Keratinocyte (primary cell): Measurements from ENCODE around the gene BATF3. TPM values are rescaled to one million over a fixed set of nuclear protein-coding genes. Genes with fewer than 3 reads are reported as not detected.

Experiments used
- DNase-seq: peaks from one replicate; pipeline ENCODE4 v3.0.0-alpha.2; 2011; ENCODE audit warnings: low read depth, missing footprints, low spot score
- FAIRE-seq: peaks from 2 replicates; lab custom pipeline; 2011; peaks lifted over from hg19 to GRCh38; lab: Jason Lieb, UNC
- H2AFZ ChIP-seq: 2 replicates; pipeline ENCODE4 v1.6.0; 2012; ENCODE audit warnings: low read length, control low read depth, inconsistent platforms; ENCODE audit not compliant: control insufficient read depth
- H3K27ac ChIP-seq: 2 replicates; pipeline ENCODE4 v1.5.1; 2011; ENCODE audit warnings: low read length; ENCODE audit not compliant: control insufficient read depth, insufficient read depth
- H3K27me3 ChIP-seq: 3 replicates; pipeline ENCODE4 v1.6.0; 2011; ENCODE audit warnings: low read length; ENCODE audit not compliant: control insufficient read depth, insufficient read depth; ENCODE audit errors: extremely low read depth
- H3K36me3 ChIP-seq, 2 experiments: 2 replicates in 1 of 2; 3 replicates in 1 of 2; pipeline ENCODE4 v1.5.1; 2011; ENCODE audit warnings: low read length in 2 of 2, mild to moderate bottlenecking in 1 of 2; ENCODE audit not compliant: control insufficient read depth in 2 of 2, insufficient read depth in 2 of 2; ENCODE audit errors: extremely low read depth in 1 of 2
- H3K4me1 ChIP-seq: 3 replicates; pipeline ENCODE4 v1.5.1; 2011; ENCODE audit warnings: low read length; ENCODE audit not compliant: control insufficient read depth, insufficient read depth; ENCODE audit errors: extremely low read depth
- H3K4me2 ChIP-seq: 3 replicates; pipeline ENCODE4 v1.6.0; 2011; ENCODE audit warnings: low read depth, low read length; ENCODE audit not compliant: control insufficient read depth, insufficient read depth; ENCODE audit errors: extremely low read depth
- H3K4me3 ChIP-seq, 3 experiments: fragments of 200-600 bp in 1 of 3; sonication (generic) in 1 of 3; 2 replicates in 2 of 3; 3 replicates in 1 of 3; pipeline ENCODE4 v1.5.1; 2011 to 2016; ENCODE audit warnings: low read length in 3 of 3, mild to moderate bottlenecking in 3 of 3, control low read depth in 2 of 3, inconsistent platforms in 1 of 3, low read depth in 1 of 3, mixed read lengths in 1 of 3, mixed run types in 1 of 3, moderate library complexity in 1 of 3; ENCODE audit not compliant: control insufficient read depth in 2 of 3, insufficient read depth in 2 of 3; ENCODE audit errors: extremely low read depth in 1 of 3
- H3K79me2 ChIP-seq: 2 replicates; pipeline ENCODE4 v1.6.0; 2012; ENCODE audit warnings: low read length; ENCODE audit not compliant: control insufficient read depth, insufficient read depth
- H3K9ac ChIP-seq: 3 replicates; pipeline ENCODE4 v1.6.0; 2011; ENCODE audit warnings: low read length; ENCODE audit not compliant: control insufficient read depth, insufficient read depth; ENCODE audit errors: extremely low read depth
- H3K9me1 ChIP-seq: 3 replicates; pipeline ENCODE4 v1.6.0; 2011; ENCODE audit warnings: low read length; ENCODE audit not compliant: control insufficient read depth, insufficient read depth; ENCODE audit errors: extremely low read depth
- H3K9me3 ChIP-seq: 2 replicates; pipeline ENCODE4 v1.5.1; 2012; ENCODE audit warnings: low read depth, low read length; ENCODE audit not compliant: control insufficient read depth
- H4K20me1 ChIP-seq: 3 replicates; pipeline ENCODE4 v1.6.0; 2011; ENCODE audit warnings: low read length; ENCODE audit not compliant: control insufficient read depth, insufficient read depth; ENCODE audit errors: extremely low read depth
- CTCF ChIP-seq, 3 experiments: IDR thresholded peaks in 1 of 3; conservative IDR thresholded peaks in 1 of 3; optimal IDR thresholded peaks in 1 of 3; 2 replicates in 2 of 3; 3 replicates in 1 of 3; pipeline versions ENCODE3 to v1.5.1; 2011; ENCODE audit warnings: low read length in 3 of 3, mild to moderate bottlenecking in 3 of 3, moderate library complexity in 2 of 3, control low read depth in 1 of 3, inconsistent platforms in 1 of 3; ENCODE audit not compliant: insufficient read depth in 2 of 3; ENCODE audit errors: extremely low read depth in 1 of 3
- EZH2 ChIP-seq: IDR thresholded peaks from one replicate; pipeline ENCODE4 v1.6.1; 2012; ENCODE audit warnings: inconsistent platforms, mild to moderate bottlenecking, low read length, moderate library complexity
- dilution Hi-C: fragments of 300-500 bp; cut with MboI; formaldehyde crosslinking; loops from one replicate; pipeline ENCODE4 v1.7.0; 2020; ENCODE audit warnings: low sequenced_read_pairs; ENCODE audit not compliant: extremely low pct_ligation_motif_present
- polyA plus RNA-seq, 5 experiments: library from polyadenylated mRNA; depleted of rRNA in 3 of 5; stranded (reverse) in 3 of 5; stranded (forward) in 1 of 5; unstranded in 1 of 5; fragments of >200 nt; gene quantifications; 1 replicate in 1 of 5; 2 replicates in 3 of 5; 3 replicates in 1 of 5; pipeline versions ENCODE4 v1.2.1 to v1.2.3, GENCODE V29; 2011 to 2012; ENCODE audit warnings: missing spikeins in 2 of 5, low read depth in 1 of 5, low replicate concordance in 1 of 5

The BATF3 gene
- polyA plus RNA-seq, 1 donor (not counting 4 experiments of a cell fraction or from before 2014, with no cell fraction given): not detected

- dilution Hi-C loops: no loop called here
- no peak for FAIRE-seq
- H3K4me3 ChIP-seq: no peak overlapping the region
These were observed 24.0 kb downstream of the BATF3 start for GRCh38 chr1:212675675-212676074.

GRCh38 chr1:212674872-212675271, 24.8 kb downstream of the BATF3 start:
- H3K27ac ChIP-seq: no peak overlapping the region
- dilution Hi-C loops: no loop called here
- FAIRE-seq (no peak), DNase-seq (no peak)
- H3K4me2 ChIP-seq: no peak overlapping the region
- no peaks in the 10 kb centered on the region for H3K9me3 ChIP-seq
- H3K4me1 ChIP-seq: peaks cover 11% of the 10 kb centered on the region
- H3K36me3 ChIP-seq: no peaks in the 10 kb centered on the region
- no peak overlapping the region for H3K4me3 ChIP-seq
- peaks cover 8% of the 10 kb centered on the region for H3K27me3 ChIP-seq
- no peaks in the 10 kb centered on the region for H3K79me2 ChIP-seq
- no peaks in the 10 kb centered on the region for H4K20me1 ChIP-seq
- TF ChIP-seq CTCF (optimal IDR thresholded peaks at IDR 0.05 in 1 of 3, IDR thresholded peaks at IDR 0.05 in 1 of 3, conservative IDR thresholded peaks at IDR 0.05 in 1 of 3; ENCODE audit: extremely low read depth in 1 of 3, insufficient read depth in 2 of 3, low read length in 3 of 3): no peak
- TF ChIP-seq EZH2: no peak
- H2AFZ ChIP-seq: no peak overlapping the region
- H3K9me1 ChIP-seq: no peaks in the 10 kb centered on the region
- H3K9ac ChIP-seq: no peak overlapping the region

More at GRCh38 chr1:212675675-212676074, 24.0 kb downstream of the BATF3 start:
- no peak overlapping the region for H3K9ac ChIP-seq
- H3K4me1 ChIP-seq: peaks cover 11% of the 10 kb centered on the region
- TF ChIP-seq CTCF (optimal IDR thresholded peaks at IDR 0.05 in 1 of 3, IDR thresholded peaks at IDR 0.05 in 1 of 3, conservative IDR thresholded peaks at IDR 0.05 in 1 of 3; ENCODE audit: extremely low read depth in 1 of 3, insufficient read depth in 2 of 3, low read length in 3 of 3) (no peak), EZH2 (no peak)
- H3K27ac ChIP-seq: no peak overlapping the region
- no peaks in the 10 kb centered on the region for H3K9me1 ChIP-seq
- H4K20me1 ChIP-seq: no peaks in the 10 kb centered on the region
- no peak overlapping the region for H3K4me2 ChIP-seq
- no peak overlapping the region for H2AFZ ChIP-seq
- DNase-seq: no peak
- no peaks in the 10 kb centered on the region for H3K9me3 ChIP-seq
- H3K79me2 ChIP-seq: no peaks in the 10 kb centered on the region
- H3K36me3 ChIP-seq: no peaks in the 10 kb centered on the region
- H3K27me3 ChIP-seq: peaks cover 8% of the 10 kb centered on the region
